ENCODE data around the gene ORC4. TPM values are rescaled to one million over a fixed set of nuclear protein-coding genes. Genes with fewer than 3 reads are reported as not detected.

ORC4 gene
- total RNA-seq, 1 experiment from 2014 or later: 32.0 TPM

DNA sequence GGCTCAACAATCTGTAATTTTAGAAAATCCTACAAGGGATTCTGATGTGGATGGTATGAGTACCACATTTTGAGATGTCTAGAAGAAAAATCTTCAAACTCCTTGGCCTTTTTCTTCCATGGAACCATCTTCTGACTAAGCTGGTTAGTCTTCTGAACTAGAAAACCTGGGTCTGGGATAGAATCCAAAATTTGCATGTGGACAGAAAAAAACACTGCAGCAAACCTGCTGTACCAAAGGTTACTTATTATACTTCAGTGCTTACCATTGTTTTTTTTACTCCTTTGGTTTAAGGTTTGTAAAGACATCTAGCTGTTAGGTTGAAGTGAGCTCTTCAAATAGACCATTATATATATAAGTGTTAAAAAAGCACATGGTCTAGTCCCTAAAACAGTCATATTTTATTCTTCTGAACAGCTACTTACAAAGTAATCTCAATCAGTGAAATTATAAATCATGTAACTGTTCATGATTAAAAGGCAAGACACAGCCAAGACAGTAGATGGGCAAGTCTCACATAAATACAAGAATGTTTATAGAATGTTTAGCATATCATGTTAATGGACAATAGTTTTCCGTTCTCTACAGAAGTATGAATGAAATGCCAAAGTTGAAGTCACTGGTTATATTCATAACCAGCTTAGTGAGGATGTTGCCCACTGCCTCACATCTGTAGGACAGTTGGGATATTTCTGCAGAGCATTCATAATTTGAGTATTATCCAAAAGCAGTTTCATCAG lies 85.5 kb downstream of the ORC4 start:
- no peak for DNase-seq (ENCODE audit: low spot score)

DNA sequence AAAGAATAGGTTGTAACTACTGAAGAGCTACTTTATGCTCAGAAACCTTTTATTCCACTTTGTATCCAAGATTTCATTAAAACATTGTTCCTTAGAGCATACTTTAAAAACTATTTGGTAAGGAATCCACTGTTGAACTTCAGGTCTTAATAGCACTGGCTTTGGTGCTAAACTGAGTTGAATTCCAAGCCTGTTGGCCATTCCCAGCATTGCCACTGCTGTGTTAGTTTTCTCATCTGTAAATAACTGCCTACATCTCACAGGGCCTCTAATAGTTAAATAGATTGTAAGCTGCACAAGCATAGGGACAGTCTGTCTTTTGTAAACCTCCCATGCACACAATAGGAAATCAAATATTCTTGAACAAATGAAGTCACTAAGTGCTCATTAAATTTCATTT lies 86.6 kb downstream of the ORC4 start:
- no peak for DNase-seq (ENCODE audit: low spot score)

DNA sequence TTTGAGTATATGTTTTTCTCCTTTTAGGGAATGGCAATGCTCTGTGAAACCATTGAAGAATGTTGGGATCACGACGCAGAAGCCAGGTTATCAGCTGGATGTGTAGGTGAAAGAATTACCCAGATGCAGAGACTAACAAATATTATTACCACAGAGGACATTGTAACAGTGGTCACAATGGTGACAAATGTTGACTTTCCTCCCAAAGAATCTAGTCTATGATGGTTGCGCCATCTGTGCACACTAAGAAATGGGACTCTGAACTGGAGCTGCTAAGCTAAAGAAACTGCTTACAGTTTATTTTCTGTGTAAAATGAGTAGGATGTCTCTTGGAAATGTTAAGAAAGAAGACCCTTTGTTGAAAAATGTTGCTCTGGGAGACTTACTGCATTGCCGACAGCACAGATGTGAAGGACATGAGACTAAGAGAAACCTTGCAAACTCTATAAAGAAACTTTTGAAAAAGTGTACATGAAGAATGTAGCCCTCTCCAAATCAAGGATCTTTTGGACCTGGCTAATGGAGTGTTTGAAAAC lies 93.4 kb downstream of the ORC4 start:
- no peak for DNase-seq (ENCODE audit: low spot score)

DNA sequence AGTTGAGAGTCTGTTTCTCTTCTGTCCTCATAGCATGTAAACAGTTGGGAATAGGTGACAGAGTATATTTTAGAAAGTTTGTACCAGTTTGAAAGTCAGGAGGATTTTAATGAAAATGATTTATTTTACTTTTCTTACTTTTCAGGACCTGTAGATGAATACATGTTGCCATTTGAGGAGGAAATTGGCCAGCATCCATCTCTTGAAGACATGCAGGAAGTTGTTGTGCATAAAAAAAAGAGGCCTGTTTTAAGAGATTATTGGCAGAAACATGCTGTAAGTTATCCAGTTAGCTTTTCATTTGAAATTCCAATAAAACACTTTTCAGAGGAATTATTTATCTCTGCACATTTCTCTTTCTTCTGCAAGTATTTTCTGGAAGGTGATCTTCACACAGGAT lies 94.7 kb downstream of the ORC4 start:
- DNase-seq (ENCODE audit: low spot score): no peak

DNA sequence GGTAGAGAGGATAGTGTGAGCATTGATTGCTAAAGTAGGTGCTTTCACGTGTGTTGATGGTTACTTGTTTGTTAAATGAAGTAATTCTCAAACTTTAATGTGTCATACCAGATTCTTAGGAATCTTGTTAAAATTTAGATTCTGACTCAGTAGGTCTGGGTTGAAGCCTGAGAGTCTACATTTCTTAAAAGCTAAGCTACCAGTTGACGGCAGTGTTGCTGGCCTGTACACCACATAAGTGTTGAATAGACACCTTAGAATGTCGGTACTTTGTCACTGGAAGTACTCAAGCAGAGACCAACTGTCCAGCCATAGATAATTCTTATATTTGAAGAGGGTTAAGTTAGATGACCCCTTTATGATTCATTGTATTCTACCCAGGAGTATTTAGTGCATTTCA lies 95.9 kb downstream of the ORC4 start:
- no peak for DNase-seq (ENCODE audit: low spot score)

DNA sequence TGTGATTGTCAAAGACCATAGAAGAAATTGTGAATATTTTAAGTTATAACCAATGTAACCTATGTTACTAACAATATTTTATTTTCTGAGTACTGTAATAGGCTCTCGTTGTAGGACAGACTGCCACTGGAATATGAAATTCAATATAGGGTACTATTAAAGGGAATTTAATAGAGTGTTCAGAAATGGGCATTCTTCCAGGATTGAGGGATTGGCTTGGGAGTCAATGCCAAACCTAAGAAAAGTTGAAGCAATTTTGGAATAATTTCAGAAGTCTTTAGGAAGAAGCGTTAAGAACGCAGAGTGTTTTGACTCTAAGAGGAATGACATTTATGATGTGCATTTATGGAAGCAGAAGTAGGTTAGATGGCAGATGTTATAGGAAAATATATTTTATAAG lies 96.7 kb downstream of the ORC4 start:
- DNase-seq (ENCODE audit: low spot score): no peak

DNA sequence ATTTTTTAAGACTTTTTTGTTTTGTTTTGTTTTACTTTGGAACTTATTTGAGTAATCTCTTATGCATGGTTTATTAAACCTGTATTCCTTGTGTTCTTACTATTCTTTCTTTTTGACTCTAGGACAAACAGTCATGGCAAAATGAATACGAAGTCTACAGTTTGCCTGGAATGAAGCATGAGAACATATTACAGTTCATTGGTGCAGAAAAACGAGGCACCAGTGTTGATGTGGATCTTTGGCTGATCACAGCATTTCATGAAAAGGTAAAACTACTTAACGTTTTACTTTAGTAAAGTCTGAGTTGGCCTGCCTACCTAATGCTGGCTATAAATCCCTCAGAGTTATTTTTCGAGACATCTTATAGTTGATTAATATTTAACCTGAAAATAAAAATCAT lies 103.4 kb downstream of the ORC4 start:
- DNase-seq (ENCODE audit: low spot score): no peak

DNA sequence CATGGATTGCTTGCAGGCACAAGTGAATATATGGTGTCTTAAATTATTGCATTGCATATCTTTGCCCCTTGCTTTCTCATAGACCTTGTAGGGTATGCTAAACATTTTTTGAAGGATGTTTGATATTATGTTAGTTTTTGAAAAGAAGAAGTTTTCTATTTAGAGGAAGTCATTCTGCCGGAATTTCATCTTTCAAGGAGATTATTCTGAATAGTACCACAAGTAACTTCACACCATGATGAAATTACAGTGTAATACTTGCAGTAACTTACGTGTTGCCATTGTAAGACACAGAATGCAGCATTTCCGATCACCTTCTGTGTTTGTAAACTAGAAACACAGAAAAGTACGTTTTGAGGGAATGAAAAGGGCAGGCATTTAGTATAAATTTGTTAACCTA lies 103.8 kb downstream of the ORC4 start:
- DNase-seq (ENCODE audit: low spot score): no peak

DNA sequence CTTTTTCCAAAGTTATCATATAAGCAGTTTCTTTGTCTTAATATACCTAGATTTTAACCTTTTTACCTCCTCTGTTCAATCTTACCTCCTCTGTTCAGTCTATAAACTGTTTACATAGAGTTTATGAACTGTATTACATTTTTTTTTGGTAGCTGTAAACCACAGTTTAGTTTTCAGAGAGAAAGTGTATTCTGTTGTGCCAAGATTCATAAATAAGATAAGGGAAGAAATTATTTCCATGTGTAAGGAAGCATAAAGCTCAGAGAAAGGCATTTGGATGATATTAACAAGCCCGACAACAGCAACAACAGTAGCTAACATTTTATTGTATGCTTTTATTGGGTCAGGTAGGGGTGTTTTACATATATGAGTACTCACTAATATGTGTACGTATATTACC lies 104.5 kb downstream of the ORC4 start:
- no peak for DNase-seq (ENCODE audit: low spot score)

DNA sequence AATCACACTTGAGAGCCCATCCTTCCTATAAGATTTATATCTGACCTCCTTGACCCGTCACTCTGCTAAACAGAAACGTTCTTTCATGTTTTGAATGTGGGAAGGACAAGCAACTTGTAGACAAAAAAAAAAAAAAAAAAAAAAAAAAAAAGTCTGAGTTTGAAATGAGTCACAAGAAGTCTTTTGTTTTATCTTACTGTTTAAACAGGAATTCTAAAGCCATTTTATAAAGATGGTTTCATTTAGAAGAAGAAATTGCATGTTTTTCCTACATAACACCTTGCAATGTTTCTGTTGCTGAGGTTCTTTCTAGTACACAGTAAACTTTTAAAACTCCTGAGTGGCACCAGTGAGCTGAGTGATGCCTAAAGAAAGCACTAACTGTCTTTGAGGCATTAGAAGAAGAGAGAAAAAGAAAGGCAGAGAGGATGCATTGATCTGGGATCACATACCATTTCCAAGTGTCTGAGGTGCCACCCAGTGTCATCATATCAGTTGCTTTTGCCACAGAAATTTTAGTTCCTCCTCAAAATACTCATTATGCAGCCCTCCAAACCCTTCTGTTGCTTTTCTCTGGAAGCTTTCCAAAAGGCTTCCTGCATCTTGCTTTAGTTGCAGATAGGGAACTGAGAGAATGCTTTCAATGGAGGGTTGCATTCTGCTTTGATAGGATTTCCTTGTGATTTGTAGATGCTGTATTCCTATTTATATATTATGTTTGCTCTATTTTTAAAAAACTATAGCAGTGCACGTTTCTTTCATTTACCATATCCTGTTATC lies 106.6 kb downstream of the ORC4 start:
- no peak for DNase-seq (ENCODE audit: low spot score)

DNA sequence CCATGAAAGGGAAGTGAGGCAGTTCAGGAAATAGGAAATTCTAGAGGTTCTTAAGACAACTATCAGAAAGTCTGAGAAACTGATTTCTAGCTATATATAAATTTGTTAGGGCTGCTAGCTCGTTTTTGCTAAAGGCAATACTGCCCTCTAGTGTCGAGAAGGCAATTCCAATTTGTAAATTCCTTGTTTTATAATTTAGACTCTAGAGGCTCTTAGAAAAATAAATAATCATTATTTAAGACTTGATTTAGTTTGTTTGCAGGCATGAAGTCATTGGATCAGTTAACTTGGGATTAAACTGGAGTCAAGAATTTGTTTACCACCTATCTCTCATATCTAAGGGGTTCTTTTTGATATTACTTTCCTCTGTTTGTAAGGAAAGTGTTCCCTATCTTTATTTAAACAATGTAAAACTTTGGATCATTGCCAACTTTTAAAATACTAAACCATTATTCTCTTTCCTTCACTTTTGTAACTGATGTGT lies 109.5 kb downstream of the ORC4 start:
- DNase-seq (ENCODE audit: low spot score): peak; percentile 82

DNA sequence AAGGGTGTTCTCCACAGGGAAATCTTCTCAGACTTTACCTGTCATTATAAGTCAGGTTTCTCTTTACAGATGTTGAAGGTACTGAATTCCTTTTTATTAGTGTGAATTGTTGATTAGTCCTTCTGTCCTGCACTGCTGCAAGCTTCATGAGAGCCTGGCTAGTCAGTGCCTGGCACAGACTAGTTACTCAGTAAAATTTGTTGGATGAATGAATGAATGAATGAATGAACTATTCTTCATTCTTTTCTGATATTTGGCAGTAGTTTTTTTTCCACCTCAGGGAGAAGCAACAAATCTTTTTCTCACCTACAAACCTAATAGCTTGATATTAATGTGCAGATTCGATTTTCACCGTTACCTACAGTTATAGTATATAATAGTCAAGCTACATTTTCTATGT lies 111.4 kb downstream of the ORC4 start:
- DNase-seq (ENCODE audit: low spot score): no peak

DNA sequence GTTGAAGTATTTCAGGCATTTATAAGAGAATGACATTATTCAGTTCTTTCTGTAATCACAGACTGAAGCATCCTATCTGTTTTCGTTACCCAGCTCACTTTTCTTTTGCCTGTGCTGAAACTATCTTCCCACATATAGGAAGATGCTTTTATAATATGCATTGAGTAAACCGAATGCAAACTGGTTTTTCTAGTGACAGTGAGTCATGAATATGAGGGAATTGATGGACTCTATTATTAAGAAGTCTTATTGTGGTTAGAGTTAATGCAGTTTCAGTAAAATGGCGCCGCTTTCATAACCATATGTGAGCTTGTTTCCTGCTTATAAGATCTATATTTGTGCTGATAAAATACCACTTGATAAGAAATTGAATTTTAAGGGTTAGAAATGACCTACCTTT lies 116.5 kb downstream of the ORC4 start:
- peak; percentile 48 for DNase-seq (ENCODE audit: low spot score)

DNA sequence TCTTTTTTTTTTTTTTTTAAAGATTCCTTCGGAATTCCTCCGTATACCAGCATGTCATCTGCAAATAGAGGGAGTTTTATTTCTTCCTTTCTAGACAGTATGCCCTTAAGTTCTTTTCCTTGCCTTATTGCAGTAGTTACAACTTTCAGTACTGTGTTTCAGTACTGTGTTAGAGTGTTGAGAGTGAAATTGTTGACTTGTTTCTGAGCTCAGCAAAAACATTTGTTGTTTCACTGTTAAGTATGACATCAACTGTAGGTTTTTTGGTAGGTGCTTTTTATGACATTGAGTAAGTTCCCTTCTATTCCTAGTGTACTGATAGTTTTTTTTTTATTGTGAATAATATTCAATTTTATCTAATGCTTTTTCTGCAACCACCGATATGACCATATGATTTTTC lies 131.9 kb downstream of the ORC4 start:
- no peak for DNase-seq (ENCODE audit: low spot score)

DNA sequence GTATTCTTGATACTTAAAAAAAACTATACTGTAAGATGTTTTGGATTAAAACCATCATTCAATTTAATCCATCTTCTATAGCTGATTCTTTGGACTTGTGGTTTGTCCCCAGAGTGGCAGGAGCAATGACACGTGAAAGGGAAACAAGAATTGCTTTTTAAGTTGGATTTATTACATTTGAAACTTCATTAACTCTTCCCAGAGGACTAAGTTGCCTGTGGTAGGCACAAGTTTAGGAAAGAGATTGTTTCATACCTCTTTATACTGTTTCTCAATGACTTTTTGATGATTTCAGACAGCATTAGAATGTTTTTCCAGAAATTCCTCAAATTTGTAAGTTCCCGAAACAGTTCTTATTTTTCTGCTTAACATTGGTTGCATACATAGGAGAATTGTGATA lies 134.4 kb downstream of the ORC4 start:
- DNase-seq (ENCODE audit: low spot score): no peak

DNA sequence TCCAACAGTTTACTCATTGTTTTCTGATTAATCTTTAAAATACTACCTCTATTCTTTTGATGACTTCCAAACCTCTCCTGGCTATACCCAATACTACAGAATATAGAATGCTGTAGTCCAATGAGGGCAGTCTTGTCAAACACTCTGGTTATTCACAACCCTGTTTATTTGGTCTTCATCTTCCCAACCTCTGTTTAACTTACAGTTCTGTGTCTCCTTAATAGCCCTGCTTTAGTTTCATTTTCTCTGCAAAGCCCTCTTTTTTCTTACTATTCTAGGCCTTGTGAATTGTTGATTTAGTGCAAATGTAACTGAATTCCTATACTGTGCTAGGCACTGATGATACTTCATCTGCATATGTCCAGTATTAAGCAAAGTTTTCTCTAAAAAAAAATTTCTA lies 135.7 kb downstream of the ORC4 start:
- no peak for DNase-seq (ENCODE audit: low spot score)

DNA sequence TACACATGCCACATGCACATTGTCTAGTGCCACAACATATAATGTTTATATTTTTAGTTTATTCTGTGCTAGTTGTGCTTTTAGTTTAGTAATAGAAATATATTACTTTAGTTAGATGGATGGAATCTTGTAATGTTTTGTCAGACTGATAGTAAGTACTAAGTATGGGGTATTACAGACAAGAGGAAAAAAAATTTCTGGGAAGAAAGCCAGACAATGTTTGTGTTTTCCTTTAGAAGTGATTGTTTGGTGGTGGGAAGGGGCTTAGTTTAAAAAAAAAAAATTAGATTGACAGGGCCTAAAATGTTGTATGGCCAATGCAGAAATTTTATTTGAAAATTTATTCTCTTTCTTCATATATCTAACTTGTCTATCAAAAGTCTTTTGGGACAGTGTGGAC lies 137.9 kb downstream of the ORC4 start:
- no peak for DNase-seq (ENCODE audit: low spot score)

Other genes starting within 250 kb of the ORC4 start
- 2.8 and 3.0 TPM in 2 replicates for gene ACVR2A, start 175.7 kb downstream of the ORC4 start, total RNA-seq (2014; rRNA removed; shearing (Covaris generic))
- 9.2 and 14.1 TPM in 2 replicates for gene MBD5, start 354 bp upstream of the ORC4 start, total RNA-seq (2014; rRNA removed; shearing (Covaris generic))

Measured in HT-29 (cell line).